Stimulated activated CD4-positive, alpha-beta T cell treated with anti-CD3 and anti-CD28 coated beads, TNF-alpha, amount 100 ng/mL, for 24 hours (primary cell): ENCODE measurements around the gene LSM14A.
A peak's percentile ranks its signal among the peaks of the same experiment; 100 is the strongest.
"Not testable (repeated sequence)": the region's sequence is repeated elsewhere in the genome, so short reads cannot be mapped to it uniquely, and the experiment has no call there.

Experiments used
- DNase-seq, 3 experiments: peaks; one replicate each; pipeline ENCODE4 v3.0.0-alpha.2; 2020; ENCODE audit warnings: low read depth in 3 of 3

The LSM14A gene

DNA sequence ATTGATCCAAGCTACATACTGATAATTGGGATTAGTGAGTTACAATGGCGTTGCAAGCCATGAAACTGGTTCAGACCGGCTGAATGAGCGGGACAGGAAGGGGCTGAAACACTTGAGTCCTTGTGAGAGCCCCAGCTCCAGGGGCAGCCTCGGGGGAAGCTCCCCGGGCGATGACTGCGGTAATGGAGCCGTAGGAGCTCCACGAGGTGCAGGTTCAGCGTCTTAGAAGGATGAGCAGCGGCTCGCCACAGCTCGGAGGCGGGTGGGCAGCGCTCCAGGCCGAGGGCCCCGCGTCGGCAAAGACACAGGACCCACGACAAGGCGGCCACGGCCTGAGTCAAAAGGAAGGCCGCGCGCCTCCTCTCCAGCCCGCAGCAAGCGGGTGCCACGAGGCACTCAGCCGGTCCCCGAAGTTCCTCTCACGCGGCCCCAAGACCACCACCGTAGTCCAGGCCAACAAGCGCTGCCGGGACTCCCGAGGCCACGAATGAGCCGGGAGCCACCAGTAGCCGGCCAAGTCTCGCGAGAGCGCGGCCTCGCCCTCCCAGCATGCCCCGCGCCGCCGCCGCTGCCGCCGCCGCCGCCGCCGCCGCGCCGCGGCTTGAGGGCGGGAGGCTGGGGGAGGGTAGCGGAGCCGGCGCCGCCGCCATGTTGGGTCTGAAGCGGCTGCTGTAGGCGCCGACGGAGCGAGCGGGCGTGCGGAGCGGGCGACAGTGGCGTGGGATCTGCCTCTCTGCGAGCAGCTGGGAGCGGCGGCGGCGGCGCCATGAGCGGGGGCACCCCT is at the start of gene LSM14A:
Gene LSM14A (plus strand): TSS at position 628 of the 784 bp plus-strand sequence. CDS start 139 bp downstream, at position 767.
- DNase-seq: peak; percentile 79 to 87 (median 86)

DNA sequence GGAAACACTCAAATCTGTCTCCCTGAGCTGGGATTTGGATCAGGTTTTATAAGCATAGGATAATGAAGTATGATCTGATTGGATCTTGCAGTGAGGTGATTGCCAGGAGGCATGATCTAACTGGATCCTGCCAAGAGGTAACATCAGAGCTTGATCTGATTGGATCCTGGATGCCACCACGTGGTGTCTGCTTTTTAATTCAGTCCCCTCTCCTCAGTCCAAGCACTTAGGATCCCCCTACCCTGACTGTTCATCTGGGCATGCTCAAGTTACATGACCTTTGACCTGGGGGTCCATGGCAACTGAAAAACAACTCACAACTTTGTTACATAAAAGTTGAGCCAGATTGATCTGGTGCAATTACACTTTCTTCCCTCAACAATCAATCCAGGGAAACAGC is 47.5 kb upstream of the LSM14A start:
- DNase-seq: no peak

DNA sequence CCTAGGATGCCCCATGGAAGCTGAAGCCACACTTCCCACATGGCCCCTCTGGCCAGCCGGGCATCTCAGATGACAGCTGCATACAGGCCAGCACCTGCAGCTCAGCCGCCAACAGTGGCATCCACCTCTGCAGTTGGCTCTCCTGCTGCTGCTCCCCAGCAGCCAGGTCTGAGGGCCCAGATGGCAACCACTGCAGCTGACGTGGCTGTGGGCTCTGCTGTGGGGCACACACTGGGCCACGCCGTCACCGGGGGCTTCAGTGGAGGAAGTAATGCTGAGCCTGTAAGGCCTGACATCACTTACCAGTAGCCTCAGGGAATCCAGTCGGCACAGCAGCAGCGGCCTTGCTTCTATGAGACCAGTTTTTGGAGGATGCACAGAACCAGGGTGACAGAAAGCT is 45.3 kb upstream of the LSM14A start:
- no peak for DNase-seq

DNA sequence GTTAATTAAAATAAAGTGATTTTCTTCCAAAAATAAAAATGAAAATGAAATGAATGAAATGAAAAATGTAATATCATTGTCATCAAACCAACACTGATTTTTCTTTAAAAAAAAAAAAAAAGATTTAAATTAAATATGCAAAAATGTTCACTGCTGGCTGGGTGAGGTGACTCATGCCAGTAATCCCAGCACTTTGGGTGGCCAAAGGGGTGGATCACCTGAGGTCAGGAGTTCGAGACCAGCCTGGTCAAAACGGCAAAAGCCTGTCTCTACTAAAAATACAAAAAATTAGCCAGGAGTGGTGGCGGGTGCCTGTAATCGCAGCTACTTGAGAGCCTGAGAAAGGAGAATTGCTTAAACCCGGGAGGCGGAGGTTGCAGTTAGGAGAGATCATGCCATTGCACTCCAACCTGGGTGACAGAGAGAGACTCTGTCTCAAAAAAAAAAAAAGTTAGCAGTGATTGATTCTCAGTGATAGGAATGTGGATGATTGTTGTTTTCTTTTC is 44.6 kb upstream of the LSM14A start:
- no peak for DNase-seq

DNA sequence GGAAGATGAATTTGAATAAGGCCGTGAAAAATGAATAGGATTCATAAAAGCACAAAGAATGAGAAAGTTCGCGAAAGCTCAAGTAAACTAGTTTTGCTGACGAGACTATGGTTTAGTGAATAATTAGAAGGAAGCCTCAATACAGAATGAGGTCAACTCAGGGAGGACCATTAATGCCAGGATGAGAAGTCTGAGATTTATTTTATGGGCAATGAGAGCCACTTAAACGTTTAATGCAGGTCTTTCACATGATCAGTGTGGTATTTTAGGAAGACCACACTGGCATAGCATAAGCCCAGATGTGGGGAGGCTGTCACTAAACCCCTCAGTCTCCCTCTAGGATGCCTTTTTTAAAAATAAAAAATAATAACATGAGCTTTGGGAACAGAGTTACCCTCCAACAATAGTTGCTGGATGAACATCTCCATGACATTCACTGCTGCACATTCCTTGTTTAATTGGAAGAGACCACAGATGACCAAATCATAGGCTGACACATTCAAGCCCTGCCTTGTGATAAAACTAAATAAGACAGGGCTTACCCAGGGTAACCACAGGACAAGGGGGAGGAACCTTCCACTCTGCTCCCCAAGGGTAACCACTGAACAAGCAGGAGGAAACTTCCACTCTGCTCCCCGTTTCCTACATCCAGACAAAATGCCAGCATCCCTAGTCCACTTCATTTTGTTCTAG is 43.6 kb upstream of the LSM14A start:
- DNase-seq: no peak

DNA sequence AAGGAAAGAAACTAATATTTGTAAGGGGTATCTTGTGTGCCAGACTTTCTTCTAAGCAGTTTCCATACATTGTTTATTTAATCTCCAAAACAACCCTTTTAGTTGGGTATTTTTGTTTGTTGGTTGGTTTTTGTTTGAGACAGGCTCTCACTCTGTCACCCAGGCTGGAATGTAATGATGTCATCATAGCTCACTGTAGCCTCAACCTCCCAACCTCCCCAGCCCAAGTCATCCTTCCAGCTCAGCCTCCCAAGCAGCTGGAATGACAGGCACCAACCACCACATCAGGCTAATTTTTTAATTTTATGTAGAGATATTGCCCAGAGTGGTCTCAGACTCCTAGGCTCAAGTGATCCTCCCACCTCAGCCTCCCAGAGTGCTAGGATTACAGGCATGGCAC is 41.2 kb upstream of the LSM14A start:
- DNase-seq: no peak

DNA sequence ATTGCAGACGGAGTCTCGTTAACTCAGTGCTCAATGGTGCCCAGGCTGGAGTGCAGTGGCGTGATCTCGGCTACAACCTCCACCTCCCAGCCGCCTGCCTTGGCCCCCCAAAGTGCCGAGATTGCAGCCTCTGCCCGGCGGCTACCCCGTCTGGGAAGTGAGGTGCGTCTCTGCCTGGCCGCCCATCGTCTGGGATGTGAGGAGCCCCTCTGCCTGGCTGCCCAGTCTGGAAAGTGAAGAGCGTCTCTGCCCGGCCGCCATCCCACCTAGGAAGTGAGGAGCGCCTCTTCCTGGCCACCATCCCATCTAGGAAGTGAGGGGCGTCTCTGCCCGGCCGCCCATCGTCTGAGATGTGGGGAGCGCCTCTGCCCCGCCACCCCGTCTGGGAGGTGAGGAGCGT is 40.2 kb upstream of the LSM14A start:
- DNase-seq: not testable (repeated sequence)

DNA sequence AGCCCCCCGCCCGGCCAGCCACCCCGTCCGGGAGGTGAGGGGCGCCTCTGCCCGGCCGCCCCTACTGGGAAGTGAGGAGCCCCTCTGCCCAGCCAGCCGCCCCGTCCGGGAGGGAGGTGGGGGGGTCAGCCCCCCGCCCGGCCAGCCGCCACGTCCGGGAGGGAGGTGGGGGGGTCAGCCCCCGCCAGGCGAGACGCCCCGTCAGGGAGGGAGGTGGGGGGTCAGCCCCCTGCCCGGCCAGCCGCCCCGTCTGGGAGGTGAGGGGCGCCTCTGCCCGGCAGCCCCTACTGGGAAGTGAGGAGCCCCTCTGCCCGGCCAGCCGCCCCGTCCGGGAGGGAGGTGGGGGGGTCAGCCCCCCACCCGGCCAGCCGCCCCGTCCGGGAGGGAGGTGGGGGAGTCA is 39.6 kb upstream of the LSM14A start:
- DNase-seq: not testable (repeated sequence)

DNA sequence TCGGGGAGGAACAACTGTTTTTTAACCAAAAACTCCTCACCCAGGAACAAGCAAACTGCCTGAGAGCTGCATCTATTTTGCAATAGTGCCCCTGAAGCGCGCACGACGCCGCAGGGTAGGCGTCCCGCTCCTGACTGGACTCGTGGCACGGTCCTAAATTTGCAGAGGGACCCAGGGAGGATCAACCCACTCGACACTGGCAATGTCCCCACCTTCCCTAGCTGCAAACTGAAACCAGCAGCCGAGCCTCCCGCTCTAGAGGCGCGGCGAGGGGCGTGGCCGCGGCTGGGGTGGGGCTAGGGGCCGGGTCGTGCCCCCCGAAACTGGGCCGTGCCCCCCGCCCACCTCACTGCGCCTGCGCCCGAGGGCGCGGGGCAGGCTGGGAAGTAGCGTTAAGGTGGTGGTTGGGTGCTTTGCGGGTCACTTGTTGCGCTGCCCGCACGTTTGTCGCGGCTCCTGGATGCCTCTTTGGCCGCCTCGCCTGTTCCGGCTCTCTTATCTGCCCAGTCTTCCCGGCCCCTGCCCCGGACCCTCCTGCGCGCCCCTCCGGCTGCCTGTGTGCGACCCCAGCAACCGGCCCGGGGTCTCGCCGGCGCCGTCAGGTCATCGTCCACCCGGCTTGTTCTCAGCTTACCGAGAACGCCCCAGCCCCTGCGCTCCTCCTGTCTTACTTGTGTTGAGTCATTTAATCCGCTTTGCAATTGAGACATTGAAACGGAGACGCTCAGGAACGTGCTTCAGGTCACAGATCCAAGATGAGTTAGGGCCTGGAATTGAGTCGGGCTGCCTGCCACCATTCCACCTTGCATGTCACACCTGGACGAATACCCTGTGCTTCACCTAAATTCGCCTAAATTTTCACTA is 37.9 kb upstream of the LSM14A start:
- peak; percentile 78 to 91 (median 84) for DNase-seq

DNA sequence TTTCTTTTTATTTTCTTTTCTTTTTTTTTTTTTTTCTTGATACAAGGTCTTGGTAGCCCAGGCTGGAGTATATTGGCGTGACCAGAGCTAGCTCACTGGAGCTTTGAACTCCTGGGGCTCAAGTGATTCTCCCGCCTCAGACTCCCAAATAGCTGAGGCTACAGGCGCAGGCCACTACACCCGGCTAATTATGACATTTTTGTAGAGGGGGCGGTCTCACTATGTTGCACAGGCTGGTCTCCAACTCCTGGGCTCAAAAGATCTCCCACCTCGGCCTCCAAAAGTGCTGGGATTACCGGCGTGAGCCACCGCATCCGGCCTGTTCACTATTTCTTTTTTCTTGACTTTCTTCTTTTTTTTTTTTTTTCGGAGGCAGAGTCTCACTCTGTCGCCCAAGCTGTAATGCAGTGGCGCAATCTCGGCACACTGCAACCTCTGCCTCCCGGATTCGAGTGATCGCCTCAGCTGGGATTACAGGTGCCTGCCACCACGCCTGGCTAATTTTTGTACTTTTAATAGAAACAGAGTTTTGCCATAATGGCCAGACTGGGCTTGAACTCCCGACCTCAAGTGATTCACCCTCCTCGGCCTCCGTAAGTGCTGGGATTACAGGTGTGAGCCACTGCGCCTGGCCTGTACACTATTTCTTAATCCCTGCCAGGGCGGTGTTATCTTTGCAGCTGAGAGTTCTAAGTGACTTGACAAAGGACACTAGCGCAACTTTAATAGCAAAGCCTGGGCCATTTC is 37.1 kb upstream of the LSM14A start:
- DNase-seq: no peak

DNA sequence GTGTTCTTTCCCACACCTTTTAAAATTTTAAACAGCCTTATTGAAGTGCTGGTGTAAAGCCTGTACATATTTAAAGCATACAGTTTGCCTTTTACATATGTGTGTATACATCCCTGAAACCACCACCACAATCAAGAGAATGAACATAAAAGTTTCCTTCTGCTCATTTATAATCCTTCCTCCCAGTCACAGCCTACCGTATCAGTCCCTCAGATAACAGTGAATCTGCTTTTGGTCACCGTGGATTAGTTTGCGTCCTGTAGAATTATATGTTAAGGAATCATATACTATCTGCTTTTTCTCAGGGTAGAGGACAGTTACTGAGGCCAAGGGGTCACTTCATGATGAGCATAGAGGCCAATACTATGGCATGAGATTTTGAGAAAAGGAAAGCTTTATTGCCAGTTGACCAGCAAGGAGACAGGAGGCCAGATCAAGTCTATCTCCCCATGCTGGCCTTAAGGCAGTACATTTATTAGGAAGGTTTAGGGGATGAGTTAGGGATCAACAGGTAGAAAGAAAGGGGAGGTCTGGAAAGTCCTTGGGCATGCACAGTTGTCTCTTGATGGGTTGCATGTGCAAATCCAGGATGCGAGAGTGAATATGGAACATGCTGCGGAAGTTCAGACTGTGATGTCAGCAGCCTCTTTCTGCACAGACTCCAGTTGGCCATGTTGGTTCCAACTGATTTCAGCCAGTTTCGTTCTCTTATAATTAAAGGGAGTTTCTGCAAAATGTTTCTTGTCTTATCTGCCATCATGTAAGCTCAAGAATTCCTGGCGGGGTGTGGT is 36.3 kb upstream of the LSM14A start:
- DNase-seq: no peak

DNA sequence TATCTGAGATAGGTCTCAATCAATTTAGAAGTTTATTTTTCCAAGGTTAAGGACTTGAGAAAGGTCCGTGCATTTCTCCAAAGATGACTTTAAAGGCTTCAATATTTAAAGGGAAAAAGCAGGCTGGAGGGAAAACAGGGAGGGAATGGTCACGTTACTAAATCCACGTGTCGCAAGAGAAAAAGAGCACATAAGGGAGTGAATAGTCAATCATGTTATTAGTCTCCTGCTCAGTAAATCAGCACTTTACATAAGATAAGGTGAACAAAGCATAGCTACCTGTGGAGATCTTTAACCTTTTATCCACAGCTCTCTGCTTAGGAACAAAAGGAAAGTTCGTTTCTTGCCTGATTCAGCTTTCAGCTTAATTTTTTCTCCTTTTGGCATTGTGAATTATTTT is 31.3 kb upstream of the LSM14A start:
- DNase-seq: no peak

DNA sequence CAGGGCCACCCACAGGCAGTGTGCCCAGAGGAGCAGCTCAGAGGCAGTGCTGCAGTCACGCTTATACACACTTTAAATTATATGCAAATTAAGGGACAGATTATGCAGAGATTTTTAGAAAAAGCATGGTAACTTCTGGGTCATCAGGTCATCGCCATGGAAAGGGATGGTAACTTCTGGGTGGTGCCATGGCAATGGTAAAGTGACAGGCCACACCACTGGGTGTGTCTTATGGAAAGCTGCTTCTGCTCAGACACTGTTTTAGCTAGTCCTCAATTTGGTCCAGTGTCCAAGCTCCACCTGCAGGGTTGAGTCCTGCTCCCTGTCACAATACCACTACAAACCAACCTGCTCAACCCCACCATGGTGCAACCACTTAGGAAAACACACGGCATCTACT is 29.9 kb upstream of the LSM14A start:
- no peak for DNase-seq

DNA sequence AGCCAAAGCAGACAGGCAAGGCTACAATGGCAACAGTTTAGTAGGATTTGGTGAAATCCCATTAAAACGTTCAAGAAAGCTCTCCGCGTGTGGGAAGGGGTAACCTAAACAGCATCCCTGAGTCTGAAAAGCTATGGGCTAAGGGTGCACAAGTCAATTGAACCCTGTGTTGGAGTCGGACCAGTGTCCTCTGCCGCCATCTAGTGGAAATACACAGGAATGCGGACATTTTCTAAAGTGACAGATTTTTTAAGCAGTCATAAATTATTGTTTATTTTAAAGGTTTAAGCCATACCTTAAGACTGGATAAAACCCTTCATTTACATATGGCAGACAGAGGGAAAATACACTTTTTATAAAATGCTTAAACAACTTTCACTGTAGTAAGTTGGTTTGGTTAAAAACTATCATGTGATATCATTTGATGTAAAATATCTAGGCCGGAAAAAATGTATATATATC is 26.5 kb upstream of the LSM14A start:
- peak; percentile 7 to 41 (median 34) for DNase-seq

DNA sequence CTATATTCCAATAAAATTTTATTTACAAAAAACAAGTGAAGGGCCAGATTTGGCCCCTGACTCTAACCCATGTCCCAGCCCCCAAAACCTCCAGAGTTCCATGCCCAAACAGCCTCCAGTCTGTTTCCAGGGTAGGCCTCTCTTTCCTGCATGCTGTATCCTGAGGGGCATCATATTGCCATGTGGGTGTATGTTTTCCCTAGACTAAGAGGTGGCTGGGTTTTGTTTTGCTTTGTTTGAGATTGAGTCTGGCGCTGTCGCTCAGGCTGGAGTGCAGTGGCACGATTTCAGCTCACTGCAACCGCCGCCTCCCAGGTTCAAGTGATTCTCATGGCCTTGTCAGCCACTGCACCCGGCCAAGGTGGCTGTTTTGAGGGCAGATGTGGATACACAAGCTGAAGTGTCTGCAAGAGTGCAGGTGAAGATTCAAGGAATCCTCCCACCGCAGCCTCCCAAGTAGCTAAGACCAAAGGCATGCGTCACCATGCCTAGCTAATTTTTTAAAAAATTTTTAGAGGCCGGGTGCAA is 23.6 kb upstream of the LSM14A start:
- DNase-seq: no peak

DNA sequence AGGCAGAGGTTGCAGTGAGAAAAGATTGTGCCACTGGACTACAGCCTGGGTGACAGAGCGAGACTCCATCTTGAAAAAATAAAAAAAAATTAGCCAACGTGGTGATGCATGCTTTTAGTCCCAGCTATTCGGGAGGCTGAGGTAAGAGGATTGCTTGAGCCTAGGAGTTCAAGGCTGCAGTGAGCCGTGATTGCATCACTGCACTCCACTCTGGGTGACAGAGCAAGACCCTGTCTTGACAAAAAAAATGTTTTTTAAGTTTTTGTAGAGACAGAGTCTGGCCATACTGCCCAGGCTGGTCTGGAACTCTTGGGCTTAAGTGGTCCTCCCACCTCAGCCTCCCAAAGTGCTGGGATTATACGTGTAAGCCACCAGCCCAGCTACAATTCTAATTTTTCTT is 22.4 kb upstream of the LSM14A start:
- DNase-seq: no peak

DNA sequence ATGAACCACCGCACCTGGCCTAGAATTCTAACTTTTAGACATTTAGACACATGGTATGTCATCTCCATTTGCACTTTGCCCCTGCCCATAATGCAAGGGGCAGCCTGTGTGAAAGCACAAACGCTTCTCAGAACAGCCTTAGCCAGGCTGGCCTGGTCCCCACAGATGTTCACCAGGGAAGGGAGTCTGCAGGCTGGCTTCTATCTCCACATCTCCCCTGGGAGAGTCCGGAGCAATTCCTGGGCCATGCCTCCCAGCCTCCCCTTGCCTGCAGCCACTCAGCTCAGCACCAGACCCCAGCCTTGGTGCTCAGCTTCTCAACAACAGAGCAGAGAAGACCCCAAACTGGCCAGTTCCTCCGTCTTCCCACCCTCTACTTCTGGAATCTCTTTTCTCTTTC is 21.7 kb upstream of the LSM14A start:
- DNase-seq: no peak

DNA sequence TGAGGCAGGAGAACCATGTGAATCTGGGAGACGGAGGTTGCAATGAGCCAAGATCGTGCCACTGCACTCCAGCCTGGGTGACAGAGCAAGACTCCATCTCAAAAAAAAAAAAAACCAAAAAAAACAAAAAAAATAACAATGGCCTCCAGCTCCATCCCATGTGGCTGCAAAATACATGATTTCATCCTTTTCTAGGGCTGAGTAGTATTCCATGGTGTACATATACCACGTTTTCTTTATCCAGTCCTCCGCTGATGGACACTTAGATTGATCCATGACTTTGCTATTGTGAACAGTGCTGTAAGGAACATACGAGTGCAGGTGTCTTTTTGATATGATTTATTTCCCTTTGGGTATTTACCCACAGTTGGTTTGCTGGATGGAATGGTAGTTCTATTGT is 20.9 kb upstream of the LSM14A start:
- DNase-seq: no peak

DNA sequence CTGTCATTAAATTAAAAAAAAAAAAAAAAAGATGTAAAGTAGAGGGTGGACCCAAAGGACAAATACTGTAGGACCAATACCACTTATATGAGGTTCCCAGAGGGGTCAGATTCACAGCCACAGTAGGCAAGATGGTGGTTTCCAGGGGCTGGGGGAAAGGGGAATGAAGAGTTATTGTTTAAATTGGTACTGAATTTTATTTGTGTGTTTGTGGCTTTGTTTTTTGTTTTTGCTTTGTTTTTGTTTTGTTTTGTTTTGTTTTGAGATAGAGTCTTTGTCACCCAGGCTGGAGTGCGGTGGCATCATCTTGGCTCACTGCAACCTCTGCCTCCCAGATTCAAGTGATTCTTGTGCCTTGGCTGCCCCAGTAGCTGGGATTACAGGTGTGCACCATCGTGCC is 17.9 kb upstream of the LSM14A start:
- no peak for DNase-seq

DNA sequence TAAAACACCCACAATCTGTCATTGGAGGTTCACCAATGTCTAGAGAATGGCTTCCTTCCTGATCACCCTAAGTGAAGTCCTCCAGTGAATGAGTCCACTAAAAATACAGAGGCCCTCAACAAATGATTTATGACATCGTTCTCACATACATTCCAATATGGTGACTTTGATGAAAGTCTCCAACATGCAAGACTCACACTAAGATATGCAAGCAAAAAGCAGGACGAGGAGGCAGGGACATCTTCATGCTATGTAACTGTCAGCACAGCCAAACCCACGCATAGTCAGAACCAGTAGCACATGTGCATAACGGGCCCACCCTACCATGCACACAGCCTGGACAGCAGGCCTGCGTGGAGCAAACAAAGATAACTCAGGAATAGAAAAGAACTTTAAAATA is 16.6 kb upstream of the LSM14A start:
- no peak for DNase-seq
